Coronary artery (tissue), 2 donors: ENCODE measurements around the gene NDUFA13.

Experiments used
- DNase-seq: peaks from one replicate; pipeline ENCODE4 v3.0.0-alpha.2; 2017; ENCODE audit warnings: low spot score
- H3K27ac ChIP-seq, 2 donors: fragments of 200-600 bp; sonication (generic); one replicate each; pipeline ENCODE4 v1.5.1; 2016 to 2019
- H3K4me3 ChIP-seq: fragments of 200-600 bp; sonication (generic); 2 replicates; pipeline ENCODE4 v1.5.1; 2016; ENCODE audit warnings: mild to moderate bottlenecking, moderate library complexity
- TF ChIP-seq, protein P1 (sequence below): fragments of 200-600 bp; sonication (generic); IDR thresholded peaks from one replicate; pipeline ENCODE4 v1.5.1; 2019; ENCODE audit warnings: antibody characterized with exemption

Gene NDUFA13

DNA sequence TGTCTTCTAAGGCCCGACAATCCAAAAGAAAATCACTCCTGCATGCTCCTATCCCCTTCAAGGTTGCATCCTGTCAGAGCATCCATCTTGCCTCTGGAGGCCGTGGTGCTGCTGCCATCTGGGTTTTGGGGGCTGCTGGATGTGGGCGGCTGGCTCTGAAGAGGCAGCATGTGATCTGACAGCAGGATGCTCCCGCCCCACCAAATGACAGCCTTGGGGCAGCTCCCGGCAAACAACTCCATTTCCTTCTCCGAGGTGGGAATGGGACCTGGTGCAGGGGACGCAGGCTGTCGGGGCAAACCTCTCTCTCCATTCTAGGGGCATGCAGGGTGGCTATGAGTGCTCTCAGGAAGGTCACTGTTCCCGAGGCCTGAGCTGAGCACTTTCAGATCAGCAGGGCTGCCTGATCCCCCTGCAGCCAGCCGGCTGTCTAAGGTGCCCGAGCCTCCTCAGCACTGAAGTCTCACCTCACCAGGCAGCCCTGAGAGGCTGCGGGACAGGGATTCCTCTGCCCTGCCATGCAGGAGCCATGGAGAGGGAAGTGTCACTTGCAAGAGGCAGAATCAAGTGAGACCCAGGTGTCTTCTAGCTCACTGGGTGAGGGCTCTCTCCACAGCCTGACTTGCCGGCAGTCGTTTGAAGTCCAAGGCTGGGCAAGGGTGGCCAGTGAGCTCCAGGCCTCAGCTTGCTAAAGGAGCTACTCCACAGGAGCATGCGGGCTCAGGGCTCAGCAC is 29.5 kb upstream of the NDUFA13 start:
- TF ChIP-seq, protein P1, sequence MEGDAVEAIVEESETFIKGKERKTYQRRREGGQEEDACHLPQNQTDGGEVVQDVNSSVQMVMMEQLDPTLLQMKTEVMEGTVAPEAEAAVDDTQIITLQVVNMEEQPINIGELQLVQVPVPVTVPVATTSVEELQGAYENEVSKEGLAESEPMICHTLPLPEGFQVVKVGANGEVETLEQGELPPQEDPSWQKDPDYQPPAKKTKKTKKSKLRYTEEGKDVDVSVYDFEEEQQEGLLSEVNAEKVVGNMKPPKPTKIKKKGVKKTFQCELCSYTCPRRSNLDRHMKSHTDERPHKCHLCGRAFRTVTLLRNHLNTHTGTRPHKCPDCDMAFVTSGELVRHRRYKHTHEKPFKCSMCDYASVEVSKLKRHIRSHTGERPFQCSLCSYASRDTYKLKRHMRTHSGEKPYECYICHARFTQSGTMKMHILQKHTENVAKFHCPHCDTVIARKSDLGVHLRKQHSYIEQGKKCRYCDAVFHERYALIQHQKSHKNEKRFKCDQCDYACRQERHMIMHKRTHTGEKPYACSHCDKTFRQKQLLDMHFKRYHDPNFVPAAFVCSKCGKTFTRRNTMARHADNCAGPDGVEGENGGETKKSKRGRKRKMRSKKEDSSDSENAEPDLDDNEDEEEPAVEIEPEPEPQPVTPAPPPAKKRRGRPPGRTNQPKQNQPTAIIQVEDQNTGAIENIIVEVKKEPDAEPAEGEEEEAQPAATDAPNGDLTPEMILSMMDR: no peak
- no peak overlapping the region for H3K4me3 ChIP-seq
- no peak for DNase-seq
- H3K27ac ChIP-seq: no peak overlapping the region

- TF ChIP-seq, protein P1: no peak
- DNase-seq: no peak
Observed at GRCh38 chr19:19487077-19487949, 28.7 kb upstream of the NDUFA13 start.

DNA sequence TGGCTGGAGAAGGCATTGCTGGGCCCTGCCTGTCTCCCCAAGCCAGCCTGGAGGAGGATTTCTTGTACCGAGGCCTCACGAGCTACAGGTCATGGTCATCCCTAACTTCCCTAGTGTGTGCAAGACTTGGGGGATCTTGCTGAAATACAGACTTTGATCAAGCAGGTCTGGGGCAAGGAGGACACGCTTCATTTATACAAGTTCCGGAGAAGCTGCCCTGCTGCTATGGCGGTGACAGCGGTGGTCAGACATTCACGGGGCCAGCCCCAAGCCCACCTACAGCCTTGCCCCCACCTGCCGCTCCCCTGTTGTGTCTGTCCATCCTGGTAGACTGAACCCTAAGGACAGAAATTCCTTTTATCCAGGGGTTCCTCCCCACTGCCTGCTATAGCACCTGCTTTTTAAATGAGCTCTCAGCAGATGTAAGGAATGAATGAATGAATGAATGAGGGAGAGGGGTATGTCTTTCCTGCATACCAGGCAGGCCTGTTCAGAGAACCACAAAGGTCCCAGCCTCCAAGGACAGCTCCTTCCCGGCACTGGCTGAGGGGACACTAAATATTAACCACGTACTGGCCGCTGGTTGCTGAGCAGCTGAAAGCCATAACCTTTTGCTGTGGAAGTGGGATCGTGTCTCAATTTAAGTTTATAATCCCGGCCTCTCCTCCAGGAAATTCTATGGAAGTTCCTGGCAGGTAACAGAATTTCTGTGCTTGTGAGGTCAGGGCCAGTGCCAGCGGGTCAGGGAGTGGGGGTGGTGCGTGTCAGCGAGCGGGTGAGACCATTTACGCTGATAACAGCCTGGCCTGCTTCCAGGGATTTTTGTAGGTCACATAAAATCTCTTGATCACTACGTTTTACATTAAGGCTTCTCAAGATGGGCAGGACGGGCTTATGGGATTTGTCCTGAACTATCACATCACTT is 27.8 kb upstream of the NDUFA13 start:
- TF ChIP-seq, protein P1: no peak
- peak overlapping the region; percentile 58 for H3K4me3 ChIP-seq
- no peak for DNase-seq
- peak overlapping the region; percentile 75 to 90 for H3K27ac ChIP-seq

More at GRCh38 chr19:19487077-19487949, 28.7 kb upstream of the NDUFA13 start:
- H3K27ac ChIP-seq: peak overlapping the region in 1 of 2 donors; percentile 90
- H3K4me3 ChIP-seq: no peak overlapping the region

- TF ChIP-seq, protein P1: no peak
- Histone ChIP-seq H3K4me3 (peak overlapping the region; percentile 58), H3K27ac (peak overlapping the region; percentile 75 to 90)
- peak; percentile 91 for DNase-seq
Observed at GRCh38 chr19:19488875-19489690, 26.9 kb upstream of the NDUFA13 start.

DNA sequence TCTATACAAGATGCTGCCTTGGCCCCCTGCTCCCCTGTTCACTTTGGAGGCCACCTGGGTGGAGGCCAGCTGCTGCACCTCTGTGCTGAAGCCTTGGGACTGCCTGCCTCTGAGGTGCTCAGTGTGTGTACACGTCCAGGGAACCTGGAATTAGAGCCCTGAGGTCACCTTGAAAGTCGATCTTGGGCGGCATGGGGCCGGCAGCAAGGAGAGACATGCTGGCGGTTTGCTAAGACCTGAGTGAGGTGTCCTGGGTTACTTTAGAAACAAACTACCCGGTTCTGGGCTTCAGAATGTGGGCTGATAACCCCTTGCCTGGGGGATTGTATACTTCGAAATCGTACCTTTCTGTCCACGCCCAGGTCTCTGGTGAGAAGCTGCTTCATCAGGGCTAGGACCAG is 26.2 kb upstream of the NDUFA13 start:
- TF ChIP-seq, protein P1: no peak
- peak overlapping the region; percentile 75 to 90 for H3K27ac ChIP-seq
- DNase-seq: no peak
- H3K4me3 ChIP-seq: peak overlapping the region; percentile 58
